Activated T-helper 17 cell treated with anti-CD3 and anti-CD28 coated beads, Interleukin-2, amount 50 U/mL, for 72 hours (primary cell): ENCODE data around the gene LSAMP. TPM values are rescaled to one million over a fixed set of nuclear protein-coding genes. Genes with fewer than 3 reads are reported as not detected.

Experiments used
- ATAC-seq: fragments of 150-1000 bp; cut with Tn5 transposase; replicated peaks from 2 replicates; pipeline ENCODE4 v1.10.0; 2021; ENCODE audit warnings: mild to moderate bottlenecking, moderate library complexity
- H3K27ac Mint-ChIP-seq: one replicate; pipeline ENCODE4 v1.8.0; 2022; ENCODE audit warnings: mixed read lengths
- H3K27me3 Mint-ChIP-seq: one replicate; pipeline ENCODE4 v1.8.0; 2022; ENCODE audit warnings: mixed read lengths
- H3K36me3 Mint-ChIP-seq: one replicate; pipeline ENCODE4 v1.8.0; 2022; ENCODE audit warnings: low read depth, mild to moderate bottlenecking, mixed read lengths
- H3K4me1 Mint-ChIP-seq: one replicate; pipeline ENCODE4 v1.8.0; 2022; ENCODE audit warnings: mixed read lengths
- H3K4me3 Mint-ChIP-seq: one replicate; pipeline ENCODE4 v1.8.0; 2022; ENCODE audit warnings: mild to moderate bottlenecking, mixed read lengths
- H3K9me3 Mint-ChIP-seq: one replicate; pipeline ENCODE4 v1.8.0; 2022; ENCODE audit warnings: mixed read lengths
- total RNA-seq, 2 donors: library from RNA; stranded (reverse); gene quantifications; one replicate each; pipeline ENCODE4 v1.2.3, GENCODE V29; 2022

LSAMP gene
- total RNA-seq, 2 donors from 2014 or later: not detected

DNA sequence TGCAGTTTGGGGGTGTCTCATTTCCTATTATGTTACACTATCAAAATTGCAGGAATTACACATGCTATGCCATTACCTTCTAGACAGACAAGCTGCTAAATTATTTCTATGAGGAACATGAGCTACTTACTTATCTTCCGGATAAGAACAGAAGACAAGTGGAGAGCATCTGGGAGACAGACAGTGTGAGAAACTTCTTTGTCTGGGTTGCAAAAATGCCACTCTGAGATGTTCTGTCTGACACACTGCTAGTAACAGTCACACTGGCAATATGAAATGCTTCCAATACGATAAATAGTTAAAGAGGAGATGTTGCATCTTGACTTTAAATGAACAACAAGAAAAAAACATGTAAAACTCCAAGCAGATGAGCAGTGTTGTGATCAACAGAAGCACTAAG is 40.1 kb downstream of the LSAMP start:
- Mint-ChIP-seq H3K4me3 (no peak overlapping the region), H3K27ac (no peak overlapping the region), H3K4me1 (no peaks in the 10 kb centered on the region), H3K27me3 (peaks cover 3% of the 10 kb centered on the region), H3K36me3 (no peaks in the 10 kb centered on the region), H3K9me3 (no peaks in the 10 kb centered on the region)
- ATAC-seq: no peak

DNA sequence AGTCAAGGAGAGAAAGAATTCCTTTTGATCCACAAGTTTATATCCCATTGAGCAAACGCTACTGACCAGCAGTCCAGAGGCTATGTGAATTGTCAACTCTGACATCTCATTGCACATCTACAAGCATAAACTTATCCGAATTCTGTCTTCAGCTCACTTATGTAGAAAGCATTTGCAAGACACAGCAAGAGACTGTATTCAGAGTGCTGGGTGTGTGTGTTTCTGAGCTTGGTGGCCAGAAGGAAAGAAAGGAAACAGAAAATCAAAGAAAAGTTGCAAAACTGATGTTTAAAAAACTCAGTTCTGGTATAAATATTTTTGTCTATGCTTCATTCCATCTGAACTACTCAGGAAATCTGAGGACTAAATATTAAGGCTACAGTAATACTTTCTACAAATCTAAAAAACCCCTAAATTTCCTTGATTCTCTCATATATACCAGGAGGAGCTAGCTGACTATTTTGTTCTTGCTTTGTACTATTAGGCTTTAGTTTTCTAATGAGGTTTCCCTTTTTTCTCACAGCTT is 45.5 kb downstream of the LSAMP start:
- no peak overlapping the region for H3K4me3 Mint-ChIP-seq
- no peak for ATAC-seq
- no peaks in the 10 kb centered on the region for H3K4me1 Mint-ChIP-seq
- H3K27me3 Mint-ChIP-seq: peaks cover 3% of the 10 kb centered on the region
- no peaks in the 10 kb centered on the region for H3K36me3 Mint-ChIP-seq
- no peak overlapping the region for H3K27ac Mint-ChIP-seq
- peaks cover 5% of the 10 kb centered on the region for H3K9me3 Mint-ChIP-seq

DNA sequence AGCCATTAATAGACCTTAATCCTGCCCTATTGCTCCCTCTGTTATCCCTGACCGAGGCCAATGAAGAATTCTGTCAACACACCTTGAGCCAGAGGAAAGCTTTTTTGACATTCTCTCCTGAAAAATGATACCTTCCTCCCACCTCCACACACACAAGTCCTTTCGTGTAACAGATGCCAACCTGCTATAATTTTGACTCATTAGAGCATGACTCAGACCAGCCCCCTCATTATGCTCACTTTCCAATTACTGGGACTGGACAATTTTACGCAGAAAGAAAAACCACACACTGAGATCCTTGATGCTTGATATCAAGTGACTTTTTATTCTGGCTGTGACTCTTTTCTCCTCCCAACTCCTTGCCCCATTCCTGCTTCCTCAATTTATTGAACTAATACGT is 50.9 kb downstream of the LSAMP start:
- Mint-ChIP-seq H3K4me1 (no peaks in the 10 kb centered on the region), H3K27me3 (no peaks in the 10 kb centered on the region), H3K9me3 (peaks cover 14% of the 10 kb centered on the region), H3K27ac (no peak overlapping the region), H3K4me3 (no peak overlapping the region), H3K36me3 (no peaks in the 10 kb centered on the region)
- ATAC-seq: no peak

DNA sequence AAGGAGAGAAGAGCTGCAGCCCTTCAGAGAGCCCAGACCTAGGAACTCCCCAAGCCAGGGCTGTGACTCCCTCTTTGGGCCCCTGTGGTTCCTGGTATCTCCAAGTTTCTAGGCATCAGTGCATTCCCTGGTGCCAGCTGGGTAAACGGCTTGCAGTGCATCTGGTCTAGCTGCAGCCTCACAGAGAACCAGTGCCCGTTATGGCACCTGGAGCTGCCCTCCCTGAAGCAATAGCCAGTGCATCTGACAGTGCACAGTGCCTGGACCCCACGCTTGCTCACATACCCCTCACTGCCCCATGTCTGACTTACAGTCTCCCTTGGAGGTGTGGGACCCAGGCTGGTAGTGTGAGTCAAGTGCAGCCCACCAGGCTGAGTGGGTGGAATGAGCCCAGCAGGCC is 52.1 kb downstream of the LSAMP start:
- H3K9me3 Mint-ChIP-seq: peaks cover 23% of the 10 kb centered on the region
- no peaks in the 10 kb centered on the region for H3K36me3 Mint-ChIP-seq
- no peak for ATAC-seq
- H3K27ac Mint-ChIP-seq: no peak overlapping the region
- no peaks in the 10 kb centered on the region for H3K4me1 Mint-ChIP-seq
- H3K4me3 Mint-ChIP-seq: no peak overlapping the region
- H3K27me3 Mint-ChIP-seq: no peaks in the 10 kb centered on the region

DNA sequence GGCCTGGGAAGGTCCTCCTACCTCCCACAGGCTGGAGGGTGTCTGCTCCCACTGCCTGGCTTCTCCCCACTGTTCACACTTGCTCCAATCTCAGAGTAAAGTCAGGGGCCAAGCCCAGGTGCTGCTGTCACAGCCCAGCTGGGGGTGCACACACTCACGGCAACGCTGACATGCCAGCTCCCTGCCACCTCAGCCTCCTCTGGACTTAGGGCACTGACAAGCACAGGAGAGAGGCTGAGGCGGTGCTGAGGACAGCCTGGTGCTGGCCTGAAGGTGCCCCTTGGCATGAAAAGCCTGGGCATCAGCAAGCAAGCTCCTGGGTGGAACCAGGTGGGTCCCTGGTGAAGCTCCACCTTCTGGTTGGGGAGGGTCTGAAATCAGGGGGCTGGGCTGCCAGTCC is 53.0 kb downstream of the LSAMP start:
- H3K4me3 Mint-ChIP-seq: no peak overlapping the region
- ATAC-seq: no peak
- no peak overlapping the region for H3K27ac Mint-ChIP-seq
- H3K4me1 Mint-ChIP-seq: no peaks in the 10 kb centered on the region
- H3K9me3 Mint-ChIP-seq: peaks cover 23% of the 10 kb centered on the region
- no peaks in the 10 kb centered on the region for H3K36me3 Mint-ChIP-seq
- H3K27me3 Mint-ChIP-seq: no peaks in the 10 kb centered on the region

DNA sequence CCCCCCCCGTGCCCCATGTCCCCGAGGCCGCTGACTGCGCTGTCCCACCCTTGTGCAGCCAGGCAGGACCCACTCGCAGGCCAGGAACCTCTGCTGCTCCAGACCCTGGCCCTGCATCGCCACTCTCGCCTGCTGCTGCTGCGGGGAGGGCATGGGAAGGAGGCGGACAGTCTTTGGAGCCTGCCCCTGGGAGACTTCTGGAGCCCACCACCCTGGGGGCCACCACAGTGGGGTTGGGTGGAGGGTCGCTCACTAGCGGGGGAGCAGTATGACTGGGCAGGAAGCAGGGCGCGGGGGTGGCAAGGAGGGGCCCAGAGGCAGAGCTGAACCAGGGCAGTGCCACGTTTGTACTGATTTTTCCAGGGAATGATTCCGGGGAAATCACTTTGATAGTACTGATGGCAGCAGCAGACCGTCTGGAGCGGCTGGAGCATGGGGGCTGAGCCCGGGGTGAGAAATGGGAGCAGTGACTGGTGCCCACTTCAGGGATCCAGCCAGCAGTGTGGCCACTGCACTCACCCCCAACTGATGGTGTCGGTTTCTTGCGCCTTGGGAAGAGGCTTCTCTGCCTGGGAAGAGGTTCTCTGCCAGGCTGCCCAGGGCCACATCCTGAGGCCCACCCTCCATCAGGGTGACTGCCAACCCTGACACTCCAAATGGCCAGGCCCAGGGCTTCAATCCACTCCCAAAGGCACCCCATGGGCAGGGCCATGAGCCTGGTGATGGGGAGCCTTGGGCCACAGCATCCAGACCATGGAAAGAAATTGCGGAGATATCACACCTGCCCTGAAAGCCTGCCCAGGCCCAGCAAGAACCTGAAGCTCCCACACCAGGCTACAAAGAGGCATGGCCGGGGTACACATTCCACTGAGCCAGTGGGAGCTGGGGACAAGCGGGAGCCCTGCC is 53.7 kb downstream of the LSAMP start:
- Mint-ChIP-seq H3K4me1 (no peaks in the 10 kb centered on the region), H3K9me3 (peaks cover 23% of the 10 kb centered on the region), H3K36me3 (no peaks in the 10 kb centered on the region), H3K4me3 (no peak overlapping the region), H3K27ac (no peak overlapping the region), H3K27me3 (no peaks in the 10 kb centered on the region)
- ATAC-seq: no peak

DNA sequence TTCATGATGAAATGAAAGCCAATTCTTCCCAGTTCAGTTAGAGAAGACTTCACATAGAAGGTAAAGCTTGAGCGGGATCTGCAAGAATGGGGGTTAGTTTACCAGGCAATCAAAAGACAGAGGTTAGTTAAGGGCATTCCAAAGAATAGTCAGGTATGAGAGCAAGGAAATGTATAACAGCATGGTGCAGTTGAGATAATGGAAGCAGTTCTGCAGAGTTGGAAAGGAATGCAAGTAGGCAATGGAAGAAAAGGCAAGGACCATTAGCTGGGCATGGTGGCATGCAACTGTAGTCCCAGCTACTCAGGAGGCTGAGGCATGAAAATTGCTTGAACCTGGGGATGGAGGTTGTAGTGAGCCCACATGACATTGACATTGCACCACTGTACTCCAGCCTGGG is 55.0 kb downstream of the LSAMP start:
- no peaks in the 10 kb centered on the region for H3K27me3 Mint-ChIP-seq
- no peak overlapping the region for H3K4me3 Mint-ChIP-seq
- no peaks in the 10 kb centered on the region for H3K36me3 Mint-ChIP-seq
- H3K4me1 Mint-ChIP-seq: no peaks in the 10 kb centered on the region
- no peak overlapping the region for H3K27ac Mint-ChIP-seq
- peaks cover 23% of the 10 kb centered on the region for H3K9me3 Mint-ChIP-seq
- ATAC-seq: no peak

DNA sequence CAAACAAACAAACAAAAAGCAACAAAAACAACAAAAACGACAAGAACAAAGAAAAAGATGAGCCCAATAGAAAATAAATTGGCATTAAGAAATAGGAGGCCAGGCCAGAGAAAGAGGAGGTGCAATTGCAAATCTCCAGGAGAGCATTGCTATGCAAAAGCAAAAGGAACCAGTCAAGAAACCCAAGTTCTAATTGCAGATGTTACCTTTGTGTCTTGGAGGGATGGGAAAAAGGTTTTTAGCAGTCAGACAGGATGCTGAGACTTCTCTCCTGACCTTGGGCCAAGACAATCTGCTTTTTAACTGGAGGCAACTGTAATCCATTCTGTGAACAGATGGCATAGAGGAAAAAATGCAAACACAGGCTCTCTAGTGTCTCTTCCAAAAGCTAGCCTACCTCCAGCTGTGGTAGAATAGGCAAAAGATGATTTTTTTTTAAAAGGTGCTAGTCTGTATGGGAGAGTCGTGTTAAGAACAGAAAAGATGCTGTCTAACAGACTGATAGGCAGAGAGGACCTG is 56.4 kb downstream of the LSAMP start:
- no peak overlapping the region for H3K27ac Mint-ChIP-seq
- no peaks in the 10 kb centered on the region for H3K36me3 Mint-ChIP-seq
- H3K9me3 Mint-ChIP-seq: peaks cover 21% of the 10 kb centered on the region
- no peaks in the 10 kb centered on the region for H3K27me3 Mint-ChIP-seq
- ATAC-seq: no peak
- H3K4me3 Mint-ChIP-seq: no peak overlapping the region
- H3K4me1 Mint-ChIP-seq: no peaks in the 10 kb centered on the region

DNA sequence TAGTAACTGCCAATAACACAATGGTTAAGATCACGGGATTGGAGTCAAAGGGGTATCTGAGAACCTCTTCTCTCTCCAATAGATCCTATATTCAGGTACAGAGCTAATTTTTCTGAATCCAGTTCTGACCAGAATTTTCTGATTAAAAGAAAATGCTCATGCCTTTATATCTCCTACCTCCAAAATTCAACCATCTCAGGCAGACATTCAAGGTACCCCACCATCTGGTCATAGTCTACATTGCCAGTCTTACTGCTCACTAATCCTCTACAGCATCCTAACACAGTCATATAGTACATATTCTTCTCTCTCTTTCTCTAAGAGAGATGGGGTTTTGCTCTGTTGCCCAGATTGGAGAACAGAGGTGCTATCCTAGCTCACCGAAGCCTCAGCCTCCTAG is 59.1 kb downstream of the LSAMP start:
- Mint-ChIP-seq H3K4me1 (no peaks in the 10 kb centered on the region), H3K27me3 (no peaks in the 10 kb centered on the region), H3K4me3 (no peak overlapping the region)

DNA sequence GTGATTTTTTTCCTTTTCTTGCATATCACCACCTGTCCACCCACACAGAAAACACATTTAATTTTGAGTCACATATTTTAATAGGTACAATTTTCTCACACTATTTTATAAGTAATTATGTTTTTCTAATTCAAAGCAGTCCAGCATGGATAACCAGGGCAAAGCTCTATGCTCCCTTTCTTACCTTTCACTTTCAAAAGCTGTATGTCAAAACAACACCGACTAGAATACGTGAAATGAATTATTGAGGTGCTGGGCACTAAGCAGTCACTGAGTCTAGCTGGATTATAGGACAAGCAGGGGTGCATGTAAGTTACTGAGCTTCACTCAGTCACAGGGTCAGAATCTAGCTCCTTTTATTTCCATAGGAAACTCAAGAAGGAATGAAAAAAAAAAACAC is 60.6 kb downstream of the LSAMP start:
- Mint-ChIP-seq H3K36me3 (no peaks in the 10 kb centered on the region), H3K9me3 (peaks cover 12% of the 10 kb centered on the region), H3K4me1 (no peaks in the 10 kb centered on the region)

More for the DNA sequence above, 59.1 kb downstream of the LSAMP start:
- Mint-ChIP-seq H3K36me3 (no peaks in the 10 kb centered on the region), H3K9me3 (peaks cover 17% of the 10 kb centered on the region), H3K27ac (no peak overlapping the region)
- no peak for ATAC-seq

DNA sequence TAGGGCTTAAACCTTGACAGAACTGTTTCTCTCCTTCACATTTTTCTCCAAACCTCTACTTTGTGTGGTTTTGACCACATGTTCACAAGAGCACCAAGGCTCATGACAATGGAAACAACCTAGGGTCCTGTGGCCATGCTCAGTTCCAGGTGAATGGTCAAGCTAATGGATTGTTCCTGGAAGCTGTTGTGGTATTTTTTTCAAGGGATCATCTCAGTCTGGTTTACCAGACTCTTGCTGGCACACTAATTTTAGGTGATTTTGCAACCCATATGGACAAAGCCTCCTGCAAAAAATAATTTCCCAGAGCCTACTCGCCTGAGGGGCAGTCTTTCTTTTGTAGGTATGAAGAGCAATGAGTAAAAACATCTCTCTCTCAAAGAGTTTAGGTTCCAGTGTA is 67.2 kb downstream of the LSAMP start:
- ATAC-seq: no peak
- no peaks in the 10 kb centered on the region for H3K27me3 Mint-ChIP-seq
- no peak overlapping the region for H3K27ac Mint-ChIP-seq
- no peaks in the 10 kb centered on the region for H3K36me3 Mint-ChIP-seq
- no peaks in the 10 kb centered on the region for H3K4me1 Mint-ChIP-seq
- H3K4me3 Mint-ChIP-seq: no peak overlapping the region
- no peaks in the 10 kb centered on the region for H3K9me3 Mint-ChIP-seq

More for the DNA sequence above, 60.6 kb downstream of the LSAMP start:
- Mint-ChIP-seq H3K27me3 (no peaks in the 10 kb centered on the region), H3K4me3 (no peak overlapping the region), H3K27ac (no peak overlapping the region)
- no peak for ATAC-seq

DNA sequence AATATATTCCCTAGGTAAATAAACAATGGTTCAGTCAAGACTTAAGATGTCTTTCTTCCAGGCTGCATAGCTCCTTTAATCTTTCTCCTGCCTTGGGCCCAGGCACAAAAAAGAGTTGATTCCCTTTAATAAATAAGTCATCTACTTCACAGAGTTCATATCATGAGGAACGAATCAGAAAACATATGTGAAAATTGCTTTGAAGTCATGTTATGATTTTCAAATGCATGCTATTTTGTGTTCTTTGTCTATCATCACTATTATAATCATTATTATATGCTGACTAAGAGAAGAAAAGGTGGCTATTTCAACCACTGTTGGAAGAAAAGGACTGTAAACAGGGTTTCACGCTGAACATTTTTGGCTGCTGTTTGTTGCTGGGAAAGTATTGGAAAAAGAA is 70.4 kb downstream of the LSAMP start:
- Mint-ChIP-seq H3K27ac (no peak overlapping the region), H3K4me3 (no peak overlapping the region), H3K27me3 (no peaks in the 10 kb centered on the region), H3K36me3 (no peaks in the 10 kb centered on the region), H3K9me3 (peaks cover 8% of the 10 kb centered on the region), H3K4me1 (no peaks in the 10 kb centered on the region)
- no peak for ATAC-seq

DNA sequence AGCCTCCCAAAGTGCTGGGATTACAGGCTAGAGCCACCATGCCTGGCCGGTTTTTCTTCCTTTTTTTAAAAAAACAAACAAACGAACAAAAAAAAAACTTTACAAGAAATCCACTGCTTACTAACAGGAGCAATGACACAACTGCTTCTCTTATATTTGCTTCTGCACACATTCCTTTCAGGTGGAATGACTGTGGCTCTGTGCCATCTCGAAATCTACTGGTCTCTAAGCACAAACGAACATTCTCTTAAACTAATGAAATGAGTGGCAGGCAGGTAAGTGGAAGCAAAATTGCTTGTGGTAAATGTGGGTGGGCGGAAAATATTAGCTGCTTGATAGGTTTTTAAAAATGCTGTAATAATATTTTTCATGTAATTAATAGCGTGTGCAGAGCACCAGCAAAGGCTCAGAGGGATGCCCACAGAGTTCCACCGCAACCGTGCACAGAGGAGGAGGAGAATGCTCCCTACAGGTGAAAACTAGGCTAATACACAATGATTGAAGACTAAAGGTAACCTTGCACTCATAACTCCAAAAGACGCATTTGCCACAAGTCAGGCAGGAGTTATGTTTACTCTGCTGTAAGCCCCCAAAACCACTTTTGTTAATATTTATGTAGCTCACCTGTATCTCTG is 77.4 kb downstream of the LSAMP start:
- no peaks in the 10 kb centered on the region for H3K27me3 Mint-ChIP-seq
- no peaks in the 10 kb centered on the region for H3K36me3 Mint-ChIP-seq
- ATAC-seq: no peak
- H3K4me3 Mint-ChIP-seq: no peak overlapping the region
- no peak overlapping the region for H3K27ac Mint-ChIP-seq
- peaks cover 9% of the 10 kb centered on the region for H3K9me3 Mint-ChIP-seq
- no peaks in the 10 kb centered on the region for H3K4me1 Mint-ChIP-seq

DNA sequence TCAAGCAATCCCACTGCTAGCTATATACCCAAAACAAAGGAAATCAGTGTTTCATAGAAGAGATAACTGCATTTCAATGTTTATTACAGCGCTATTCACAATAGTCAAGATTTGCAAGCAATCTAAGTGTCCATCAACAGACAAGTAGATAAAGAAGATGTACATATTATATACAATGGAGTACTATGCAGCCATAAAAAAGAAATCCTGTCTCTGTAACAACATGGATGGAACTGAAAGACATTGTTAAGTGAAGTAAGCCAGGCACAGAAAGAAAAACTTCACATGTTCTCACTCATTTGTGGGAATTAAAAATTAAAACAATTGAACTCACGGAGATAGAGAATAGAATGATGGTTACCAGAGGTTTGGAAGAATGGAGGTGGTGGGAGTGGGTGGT is 89.2 kb downstream of the LSAMP start:
- H3K4me1 Mint-ChIP-seq: no peaks in the 10 kb centered on the region
- ATAC-seq: no peak
- H3K27ac Mint-ChIP-seq: no peak overlapping the region

DNA sequence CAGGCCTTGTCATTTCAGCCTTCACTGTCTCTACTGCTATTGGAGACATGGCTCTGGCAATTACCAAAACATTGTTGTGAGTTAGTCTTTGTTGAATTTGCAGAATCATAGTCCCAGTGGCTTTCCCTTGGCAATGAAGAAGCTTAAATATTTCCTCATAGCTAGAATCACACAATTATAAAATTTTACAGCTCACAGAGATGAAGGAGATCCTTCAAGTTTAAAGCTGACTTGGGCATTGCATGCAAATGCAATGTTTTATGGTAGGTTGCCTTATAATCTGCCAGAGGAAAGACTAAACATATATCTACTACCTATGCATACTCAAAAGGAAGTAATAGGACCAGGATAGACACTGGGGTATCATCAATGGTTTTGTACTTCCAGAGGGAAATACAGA is 90.9 kb downstream of the LSAMP start:
- no peak overlapping the region for H3K27ac Mint-ChIP-seq
- peaks cover 9% of the 10 kb centered on the region for H3K9me3 Mint-ChIP-seq
- H3K4me3 Mint-ChIP-seq: no peak overlapping the region
- ATAC-seq: no peak
- H3K4me1 Mint-ChIP-seq: no peaks in the 10 kb centered on the region
- no peaks in the 10 kb centered on the region for H3K36me3 Mint-ChIP-seq
- no peaks in the 10 kb centered on the region for H3K27me3 Mint-ChIP-seq

More for the DNA sequence above, 89.2 kb downstream of the LSAMP start:
- H3K9me3 Mint-ChIP-seq: peaks cover 7% of the 10 kb centered on the region
- H3K36me3 Mint-ChIP-seq: no peaks in the 10 kb centered on the region
- no peaks in the 10 kb centered on the region for H3K27me3 Mint-ChIP-seq
- no peak overlapping the region for H3K4me3 Mint-ChIP-seq
